Measurements from ENCODE around the gene SLC24A1. TPM values are rescaled to one million over a fixed set of nuclear protein-coding genes. Genes with fewer than 3 reads are reported as not detected.

SLC24A1 gene
- total and polyA plus RNA-seq, 10 of the 15 experiments (the other 5 are each of a cell fraction or from before 2014, with no cell fraction given) = 1.4 to 5.8 (median 3.3) TPM

- WGBS (ENCODE audit: insufficient coverage, insufficient replicate concordance, low lambda C conversion rate, missing lambda C conversion rate) = 99% methylated on average over 5 of the region's 5 CpGs
- ChIA-PET SMC1A (ENCODE audit: uncharacterized antibody, unreplicated experiment) (interaction anchor here (1.1 to 3.5 kb wide), 8 partner anchors 10 to 258 kb away, joined by 3 to 12 read pairs (median 6); partner anchors contain the start of genes RAB11A and SLC24A1), POLR2A (interaction anchor here (0.6 to 2.8 kb wide), 3 partner anchors 95 to 257 kb away, joined by 3 to 10 read pairs (median 3); partner anchors contain the start of gene RAB11A), CTCF (interaction anchor here (1.1 to 4.5 kb wide), 12 partner anchors 9 to 558 kb away, joined by 3 to 28 read pairs (median 6); partner anchors contain the start of genes RAB11A and SLC24A1), RAD21 (ENCODE audit: unreplicated experiment) (interaction anchor here (1.0 to 2.3 kb wide), 5 partner anchors 19 to 310 kb away, joined by 3 to 12 read pairs (median 4); no protein-coding TSS in a partner anchor)
- no peaks in the 10 kb centered on the region for H4K20me1 ChIP-seq (ENCODE audit: control insufficient read depth, insufficient read depth)
- BruUV-seq (replicated peaks) = no TSS peak
- H3K4me2 ChIP-seq (ENCODE audit: control insufficient read depth, insufficient read depth) = peak overlapping the region; percentile 84
- peaks cover 33% of the 10 kb centered on the region for H3K79me2 ChIP-seq (ENCODE audit: control insufficient read depth, insufficient read depth, low read length)
- H3K9ac ChIP-seq (ENCODE audit: control insufficient read depth, insufficient read depth, low read length) = peak overlapping the region; percentile 88
- H3K36me3 ChIP-seq (ENCODE audit: control insufficient read depth in 2 of 2, insufficient read depth in 2 of 2, low read length in 1 of 2) = no peaks in the 10 kb centered on the region
- H3K4me1 ChIP-seq (ENCODE audit: control insufficient read depth, insufficient read depth, low read length) = peaks cover 7% of the 10 kb centered on the region
- DNase-seq (ENCODE audit: low read depth, low spot score) (no peak), ATAC-seq (no peak), FAIRE-seq (no peak)
- no peaks in the 10 kb centered on the region for H3K27me3 ChIP-seq (replicated peaks in 1 of 2; ENCODE audit: control insufficient read depth in 2 of 2, insufficient read depth in 2 of 2, low read length in 1 of 2)
- H3K27ac ChIP-seq (ENCODE audit: control insufficient read depth, insufficient read depth) = peak overlapping the region; percentile 76
- in situ Hi-C loops (cut with MboI) (no loop called here), intact Hi-C loops (cut with micrococcal nuclease; ENCODE audit: unreplicated experiment) (no loop called here)
- H2AFZ ChIP-seq (ENCODE audit: control insufficient read depth, low read depth, low read length) = peak overlapping the region; percentile 97
- peak overlapping the region; percentile 76 for H3K4me3 ChIP-seq
- H3K9me3 ChIP-seq (replicated peaks; ENCODE audit: control insufficient read depth, insufficient read depth, low read length) = no peaks in the 10 kb centered on the region
- TF ChIP-seq MEF2B (IDR thresholded peaks at IDR 0.05; ENCODE audit: partially characterized antibody, poor library complexity, severe bottlenecking) = no peak
- TF ChIP-seq CREB1 (IDR thresholded peaks at IDR 0.05; ENCODE audit: low read depth) = no peak
- TF ChIP-seq PRDM15 (CRISPR knock-in tag; IDR thresholded peaks at IDR 0.05) = no peak
- TF ChIP-seq MXI1 (IDR thresholded peaks at IDR 0.05; ENCODE audit: low read depth, low read length) = no peak
- TF ChIP-seq USF2 (IDR thresholded peaks at IDR 0.05; ENCODE audit: borderline replicate concordance, low read depth, low read length) = no peak
- no peak for TF ChIP-seq REST (IDR thresholded peaks at IDR 0.05; ENCODE audit: low read depth, low read length)
- no peak for TF ChIP-seq ZBTB11 (CRISPR knock-in tag; IDR thresholded peaks at IDR 0.05)
- no peak for TF ChIP-seq ZZZ3 (IDR thresholded peaks at IDR 0.05; ENCODE audit: control insufficient read depth, insufficient read length, low read depth)
- no peak for TF ChIP-seq CREM (IDR thresholded peaks at IDR 0.05; ENCODE audit: low read depth)
- no peak for TF ChIP-seq GABPA (IDR thresholded peaks at IDR 0.05; ENCODE audit: low read depth)
These were observed 9.7 kb upstream of the SLC24A1 start for GRCh38 chr15:65611888-65612615.
